AG04449 (cell line): Measurements from ENCODE around the gene ZDHHC13.

Experiments used
- CTCF ChIA-PET: fragments of 350-600 bp; formaldehyde crosslinking; extraction: SDS; loops from one replicate; lab custom pipeline; 2021; ENCODE audit warnings: antibody characterized with exemption; lab: Yijun Ruan, JAX
- POLR2A ChIA-PET: fragments of 400-600, 350-600 bp; formaldehyde crosslinking; extraction: SDS; loops from one replicate; lab custom pipeline; 2020; ENCODE audit warnings: antibody characterized with exemption, inconsistent platforms; lab: Yijun Ruan, JAX
- DNase-seq: peaks from one replicate; pipeline ENCODE4 v3.0.0-alpha.2; 2010; ENCODE audit warnings: low read depth, low spot score
- H3K4me3 ChIP-seq: 2 replicates; pipeline ENCODE4 v1.5.1; 2011; ENCODE audit warnings: low read depth, mild to moderate bottlenecking, control low read depth, low read length
- CTCF ChIP-seq: IDR thresholded peaks from one replicate; pipeline ENCODE4 v1.5.1; 2011; ENCODE audit warnings: mild to moderate bottlenecking, moderate library complexity, low read length, control low read depth, inconsistent platforms; ENCODE audit not compliant: insufficient read depth; ENCODE audit errors: missing control alignments

Gene ZDHHC13

GRCh38 chr11:19199771-19200170 lies 82.8 kb downstream of the ZDHHC13 start:
- ChIA-PET CTCF (no interaction called here), POLR2A (no interaction called here)
- no peak for TF ChIP-seq CTCF
- H3K4me3 ChIP-seq = no peak overlapping the region
- DNase-seq = no peak

GRCh38 chr11:19200410-19201201 lies 83.6 kb downstream of the ZDHHC13 start:
- H3K4me3 ChIP-seq = no peak overlapping the region
- POLR2A ChIA-PET = no interaction called here
- CTCF ChIA-PET = interaction anchor here (0.7 to 1.4 kb wide), 2 partner anchors 59 to 124 kb away, joined by 3 read pairs; no protein-coding TSS in a partner anchor
- peak; percentile 4 for DNase-seq
- TF ChIP-seq CTCF = no peak

- ChIA-PET CTCF (interaction anchor here (0.9 to 1.4 kb wide), 2 partner anchors 58 to 124 kb away, joined by 3 read pairs; no protein-coding TSS in a partner anchor), POLR2A (no interaction called here)
- no peak within 1 kb of the TSS for H3K4me3 ChIP-seq
- no peak for TF ChIP-seq CTCF
- no peak for DNase-seq
Observed at GRCh38 chr11:19201737-19202605, 85.0 kb downstream of the ZDHHC13 start, which contains the start of gene CSRP3. Gene CSRP3 (minus strand): TSS chr11:19201983. CDS start chr11:19192448, 9,535 bp downstream.

GRCh38 chr11:19204836-19205235 lies 87.9 kb downstream of the ZDHHC13 start:
- POLR2A ChIA-PET = no interaction called here
- H3K4me3 ChIP-seq = no peak overlapping the region
- no peak for TF ChIP-seq CTCF
- CTCF ChIA-PET = no interaction called here
- DNase-seq = no peak

GRCh38 chr11:19208181-19208580 lies 91.2 kb downstream of the ZDHHC13 start:
- no peak for TF ChIP-seq CTCF
- ChIA-PET CTCF (interaction anchor here (1.3 kb wide), 1 partner anchor 137 kb away, joined by 3 read pairs; no protein-coding TSS in a partner anchor), POLR2A (no interaction called here)
- H3K4me3 ChIP-seq = no peak overlapping the region
- no peak for DNase-seq

GRCh38 chr11:19208959-19209546 lies 92.1 kb downstream of the ZDHHC13 start:
- ChIA-PET POLR2A (no interaction called here), CTCF (interaction anchor here (1.3 kb wide), 1 partner anchor 138 kb away, joined by 3 read pairs; no protein-coding TSS in a partner anchor)
- H3K4me3 ChIP-seq = no peak overlapping the region
- TF ChIP-seq CTCF = no peak
- DNase-seq = no peak
